ENCODE results near the gene TCHP. TPM values are rescaled to one million over a fixed set of nuclear protein-coding genes. Genes with fewer than 3 reads are reported as not detected.

Gene TCHP
- total RNA-seq, 1 experiment from 2014 or later = 13.3 TPM

GRCh38 chr12:109958374-109958773, 58.3 kb downstream of the TCHP start:
- Histone ChIP-seq H3K9ac (ENCODE audit: extremely low read depth, insufficient read length, low read length) (no peak overlapping the region), H3K23ac (ENCODE audit: insufficient read length, low read depth, low read length) (no peak overlapping the region), H3K79me2 (ENCODE audit: insufficient read depth, low read length) (no peaks in the 10 kb centered on the region), H3T11ph (ENCODE audit: low read length) (no peak overlapping the region), H3K79me1 (ENCODE audit: insufficient read depth, low read depth, low read length, poor library complexity, severe bottlenecking) (no peaks in the 10 kb centered on the region), H3K27me3 (ENCODE audit: insufficient read depth, low read length) (no peaks in the 10 kb centered on the region), H2AK5ac (ENCODE audit: insufficient read length, low read length) (no peak overlapping the region), H2BK20ac (ENCODE audit: low read depth, low read length, poor library complexity, severe bottlenecking) (no peak overlapping the region), H2BK12ac (ENCODE audit: insufficient read length, low read depth, low read length) (no peak overlapping the region), H2BK5ac (ENCODE audit: insufficient read length, low read length) (no peak overlapping the region), H2BK15ac (ENCODE audit: low read depth, low read length) (no peak overlapping the region), H2AFZ (ENCODE audit: low read length) (no peak overlapping the region), H2BK120ac (ENCODE audit: low read depth, low read length, poor library complexity, severe bottlenecking) (no peak overlapping the region), H3K56ac (ENCODE audit: insufficient read length, low read depth, low read length) (no peak overlapping the region), H4K8ac (replicated peaks; ENCODE audit: insufficient read length, low read depth, low read length) (no peak overlapping the region), H4K5ac (ENCODE audit: insufficient read length, low read depth, low read length) (no peak overlapping the region), H4K91ac (ENCODE audit: insufficient read length, low read depth, low read length) (no peak overlapping the region), H3K27ac (ENCODE audit: insufficient read length, low read depth, low read length) (no peak overlapping the region), H3K4me1 (ENCODE audit: insufficient read depth, low read length) (no peaks in the 10 kb centered on the region), H3K23me2 (ENCODE audit: insufficient read length, low read depth, low read length, poor library complexity, severe bottlenecking) (no peaks in the 10 kb centered on the region), H3K9me3 (ENCODE audit: control insufficient read depth, low read depth, low read length) (no peaks in the 10 kb centered on the region), H3K4me2 (ENCODE audit: insufficient read depth, insufficient read length, low read length) (no peak overlapping the region), H3K4ac (ENCODE audit: low read depth, low read length) (no peak overlapping the region), H3K14ac (ENCODE audit: insufficient read depth, low read length) (no peak overlapping the region), H3K18ac (ENCODE audit: insufficient read length, low read depth, low read length) (no peak overlapping the region), H4K20me1 (ENCODE audit: control insufficient read depth, insufficient read depth, insufficient read length) (no peaks in the 10 kb centered on the region)
- no peak overlapping the region; a peak in 1 of 7 replicates for H3K27ac Mint-ChIP-seq
- no peak for TF ChIP-seq CTCF (conservative IDR thresholded peaks at IDR 0.05)
- H3K4me1 Mint-ChIP-seq = no peaks in the 10 kb centered on the region
- no peaks in the 10 kb centered on the region for H3K9me3 Mint-ChIP-seq
- WGBS (ENCODE audit: extremely low coverage, insufficient read length, low lambda C conversion rate) = no CpG with 5 or more reads among the region's 7 CpGs
- H3K27me3 Mint-ChIP-seq (ENCODE audit: low read depth) = no peaks in the 10 kb centered on the region
- no peak overlapping the region; a peak in 1 of 5 replicates for H3K4me3 Mint-ChIP-seq
- DNase-seq = no peak
- H3K36me3 Mint-ChIP-seq (ENCODE audit: insufficient read depth in 1 of 3, low read depth in 3 of 3) = peaks cover 7 to 42% (median 24%) of the 10 kb centered on the region in 3 experiments; a peak in 6 of 7 replicates

All from H9 (cell line).